GM19397 (cell line): ENCODE results near the gene TUBB6.

Experiments used
- ATAC-seq: cut with Tn5 transposase; IDR thresholded peaks from one replicate; pipeline ENCODE4 v1.9.1; 2021; ENCODE audit warnings: mild to moderate bottlenecking, moderate library complexity; ENCODE audit not compliant: unreplicated experiment

The TUBB6 gene

DNA sequence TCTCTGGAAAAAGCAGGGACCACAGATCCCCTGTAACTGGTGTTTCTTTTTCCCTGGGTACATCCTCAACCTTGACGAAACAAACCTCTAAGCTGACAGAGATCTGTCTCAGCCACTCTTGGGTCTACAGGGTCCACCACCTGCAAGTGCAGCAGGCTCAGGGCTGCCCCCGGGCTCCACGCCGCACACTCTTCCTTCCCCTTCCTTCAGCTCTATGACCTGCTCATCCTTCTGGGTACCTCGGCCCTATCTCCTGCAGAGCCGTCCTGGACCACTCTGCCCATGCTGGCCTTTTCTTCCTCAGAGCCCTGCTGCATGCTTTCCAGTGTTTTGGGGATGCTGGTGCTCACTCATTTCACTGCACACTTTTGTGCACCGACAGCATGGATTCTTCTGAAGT is 27.5 kb downstream of the TUBB6 start:
- ATAC-seq: no peak

DNA sequence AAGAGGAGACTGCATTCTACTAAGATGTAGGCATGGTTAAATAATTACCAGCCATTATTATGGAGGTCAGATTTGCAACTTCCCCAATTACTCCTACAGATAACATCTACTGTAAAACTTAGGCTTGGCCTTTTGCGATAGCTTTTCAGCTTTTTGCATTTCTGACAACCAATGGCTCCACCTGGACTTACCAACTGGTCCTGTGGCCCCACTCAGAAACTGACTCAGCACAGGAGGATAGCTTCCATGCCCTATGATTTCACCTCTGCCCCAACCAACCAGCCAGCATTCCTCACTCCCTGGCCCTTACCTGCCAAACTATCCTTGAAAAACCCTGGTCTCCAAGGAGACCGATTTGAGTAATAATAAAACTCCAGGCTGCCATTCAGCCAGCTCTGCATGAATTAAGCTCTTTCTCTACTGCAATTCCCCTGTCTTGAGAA is 28.2 kb downstream of the TUBB6 start:
- ATAC-seq: no peak

DNA sequence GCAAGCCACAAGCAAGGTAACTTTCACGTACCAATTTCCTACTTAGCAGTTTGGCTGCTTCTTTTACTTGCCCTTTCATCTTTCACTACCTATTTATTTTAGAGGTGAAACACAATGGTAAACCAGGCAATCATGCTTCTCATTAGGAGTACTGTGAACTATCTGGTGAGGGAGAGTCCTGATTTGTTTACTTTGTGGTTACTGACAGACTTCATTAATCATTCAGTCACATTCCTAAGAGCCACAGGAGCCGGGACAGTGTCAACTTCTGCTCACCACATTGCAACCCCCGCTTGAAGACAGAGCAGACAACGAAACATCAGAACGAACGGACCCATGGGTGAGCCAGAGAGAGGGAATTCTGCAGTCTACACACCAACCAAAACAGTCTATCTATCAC is 28.8 kb downstream of the TUBB6 start:
- no peak for ATAC-seq

DNA sequence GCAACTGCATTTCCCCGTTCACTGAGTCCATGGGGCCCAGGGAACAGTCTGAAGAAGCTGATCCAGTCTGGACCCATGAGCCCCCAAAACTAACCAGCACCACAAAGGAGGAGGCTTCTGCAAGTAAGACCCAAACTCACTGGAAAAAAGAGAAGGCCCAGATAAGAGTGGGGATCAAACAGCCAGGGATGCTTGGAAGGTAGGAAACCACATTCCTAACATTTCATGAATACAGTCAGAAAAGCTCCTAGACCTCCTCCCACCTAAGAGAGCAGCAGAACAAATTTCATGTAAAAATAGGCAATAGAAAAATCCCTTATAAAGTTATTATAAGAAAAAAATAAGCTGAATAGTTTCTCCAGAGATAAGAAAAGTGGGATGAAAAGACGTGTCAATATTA is 30.3 kb downstream of the TUBB6 start:
- ATAC-seq: no peak

DNA sequence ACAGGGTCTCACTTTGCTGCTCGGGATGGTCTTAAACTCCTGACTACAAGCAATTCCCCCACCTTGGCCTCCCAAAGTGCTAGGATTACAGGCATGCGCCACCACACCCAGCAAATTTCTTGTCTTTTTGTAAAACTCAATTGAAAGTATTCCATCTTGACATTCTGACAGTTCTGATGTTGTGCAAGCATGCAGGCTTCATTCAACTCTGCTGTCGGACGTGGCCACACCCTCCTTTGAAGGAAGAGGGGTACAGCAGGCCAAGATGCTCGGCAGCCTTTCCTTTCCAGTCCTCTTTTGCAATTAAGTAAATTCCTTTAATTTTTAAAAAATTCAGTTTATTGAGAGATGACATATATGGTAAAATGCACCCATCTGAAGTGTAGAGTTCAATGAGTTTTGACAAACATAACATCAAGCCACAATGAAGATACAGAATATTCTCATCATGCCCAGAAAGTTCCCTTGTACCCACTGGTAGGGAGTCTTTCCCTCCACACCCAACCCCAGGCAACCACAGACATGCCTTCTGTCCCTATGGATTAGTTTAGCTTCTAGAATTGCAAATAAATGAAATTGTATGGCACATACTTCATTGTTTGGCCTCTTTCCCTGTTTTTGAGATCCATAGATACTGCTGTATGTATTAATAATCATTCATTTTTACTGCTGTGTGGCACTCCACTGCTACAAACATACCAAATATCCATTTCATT is 33.1 kb downstream of the TUBB6 start:
- ATAC-seq: no peak

DNA sequence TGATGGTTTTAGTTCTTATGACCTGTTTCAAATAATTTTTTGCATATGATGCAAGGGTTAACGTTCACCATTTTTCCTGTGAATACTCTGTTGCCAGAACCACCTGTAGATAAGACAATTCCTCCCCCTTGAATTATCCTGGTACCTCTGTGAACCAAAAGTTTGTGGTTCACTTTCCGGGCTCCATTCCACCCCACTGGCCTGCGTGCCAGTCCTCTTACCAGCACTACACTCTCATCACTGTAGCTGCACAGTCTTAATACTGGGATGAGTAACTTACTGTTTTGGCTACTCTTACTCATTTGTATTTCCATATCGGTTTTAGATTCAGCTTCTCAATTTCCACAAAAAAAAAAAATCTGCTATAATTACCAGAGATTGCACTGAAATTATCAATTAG is 34.6 kb downstream of the TUBB6 start:
- no peak for ATAC-seq

DNA sequence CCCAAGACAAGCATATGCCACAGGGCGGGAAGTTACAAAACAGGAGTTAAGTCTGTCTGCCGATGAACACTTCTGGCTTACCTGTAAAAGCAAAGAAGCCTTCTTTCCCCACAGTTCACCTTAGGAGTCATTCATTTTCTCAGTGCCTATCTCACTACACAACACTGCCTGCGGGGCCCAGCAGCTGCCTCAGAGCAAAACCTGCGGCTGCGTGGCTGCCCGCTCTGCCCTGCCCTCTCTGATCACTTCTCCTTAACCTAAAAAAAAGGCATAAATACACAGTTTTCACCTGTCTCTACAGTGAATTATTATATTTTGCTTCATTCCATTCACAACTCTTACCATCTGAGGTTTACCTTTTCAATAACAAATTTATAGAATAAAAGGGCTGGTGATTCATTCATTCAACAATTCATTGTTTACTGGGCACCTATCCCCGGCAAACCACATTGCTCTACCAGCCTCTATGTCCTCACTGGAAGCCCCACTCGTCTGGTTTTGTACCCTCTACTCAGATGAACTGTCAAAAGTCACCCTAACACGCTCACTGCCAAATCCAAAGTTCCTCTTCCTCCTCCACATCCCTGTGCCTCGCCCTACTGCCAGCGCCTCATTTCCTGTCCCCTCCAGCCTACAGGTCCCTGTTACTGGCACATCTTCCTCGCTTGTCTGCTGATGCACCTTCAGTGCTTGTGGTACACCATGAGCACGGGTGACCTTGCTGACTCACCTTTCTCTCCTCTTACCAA is 37.6 kb downstream of the TUBB6 start:
- ATAC-seq: no peak

DNA sequence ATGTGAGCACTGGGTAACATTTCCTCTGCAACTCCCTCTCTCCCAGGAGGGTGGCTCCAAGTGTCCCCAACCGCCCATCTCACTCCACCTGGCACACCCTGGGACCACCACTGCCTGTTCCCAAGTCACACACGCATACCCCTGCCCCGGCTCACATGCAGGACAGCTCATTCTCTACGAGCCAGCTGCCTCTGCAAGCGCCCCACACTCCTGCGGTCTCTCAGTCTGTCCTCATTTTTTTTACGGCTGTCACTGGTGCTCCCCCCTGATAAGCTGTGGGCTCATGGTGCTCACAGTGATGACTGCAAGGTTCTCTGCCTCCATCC is 38.2 kb downstream of the TUBB6 start:
- ATAC-seq: no peak

DNA sequence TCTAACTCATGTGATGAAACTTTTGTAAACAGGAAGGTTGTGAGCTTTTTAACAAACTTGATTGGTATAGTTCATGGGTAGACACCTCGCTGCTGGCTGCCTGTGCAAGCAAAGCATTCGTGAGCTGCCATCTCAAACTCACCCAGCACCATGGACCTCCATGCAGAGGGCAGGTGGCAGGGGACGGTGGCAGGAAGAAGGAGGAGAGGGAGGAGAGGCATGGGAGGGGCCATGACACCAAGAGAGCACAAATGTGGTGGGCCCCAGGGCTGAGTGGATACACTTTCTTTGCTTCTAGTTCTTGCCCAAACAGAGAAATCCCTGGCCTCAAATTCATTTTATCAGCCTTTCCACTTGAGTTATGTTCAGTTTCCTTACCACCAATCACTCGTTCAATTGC is 39.9 kb downstream of the TUBB6 start:
- ATAC-seq: no peak

DNA sequence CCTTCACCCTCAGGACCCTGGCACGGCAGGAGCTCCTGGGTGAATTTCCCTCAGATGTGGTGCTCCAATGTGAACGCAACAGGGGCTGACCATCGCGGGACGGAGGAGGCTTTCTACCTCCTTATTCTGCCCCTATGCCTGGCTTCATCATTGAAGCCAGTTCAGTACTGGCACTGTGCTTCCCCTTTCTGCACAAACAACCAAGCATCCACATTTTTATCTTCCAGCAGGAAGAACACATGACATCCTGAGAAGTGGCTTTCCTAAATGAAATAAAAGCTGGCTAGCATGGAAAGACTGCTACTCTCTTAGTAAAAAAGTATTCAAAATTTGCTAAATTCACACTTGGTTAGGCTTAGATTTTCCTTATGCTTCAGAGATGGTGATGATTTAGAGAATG is 44.1 kb downstream of the TUBB6 start:
- ATAC-seq: no peak

DNA sequence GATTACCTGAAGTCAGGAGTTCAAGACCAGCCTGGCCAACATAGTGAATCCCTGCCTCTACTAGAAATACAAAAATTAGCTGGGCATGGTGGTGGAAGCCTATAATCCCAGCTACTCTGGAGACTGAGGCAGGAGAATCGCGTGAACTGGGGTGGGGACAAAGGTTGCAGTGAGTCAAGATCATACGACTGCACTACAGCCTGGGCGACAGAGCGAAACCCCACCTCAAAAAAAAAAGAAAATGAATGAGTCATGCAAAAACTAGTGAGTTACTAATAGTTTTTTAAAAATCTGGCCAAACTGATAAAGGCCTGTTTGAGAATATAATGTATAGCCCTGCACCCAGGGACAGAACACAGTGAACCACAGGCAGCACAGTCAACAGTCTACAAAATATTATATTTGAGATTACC is 51.5 kb downstream of the TUBB6 start:
- ATAC-seq: no peak

DNA sequence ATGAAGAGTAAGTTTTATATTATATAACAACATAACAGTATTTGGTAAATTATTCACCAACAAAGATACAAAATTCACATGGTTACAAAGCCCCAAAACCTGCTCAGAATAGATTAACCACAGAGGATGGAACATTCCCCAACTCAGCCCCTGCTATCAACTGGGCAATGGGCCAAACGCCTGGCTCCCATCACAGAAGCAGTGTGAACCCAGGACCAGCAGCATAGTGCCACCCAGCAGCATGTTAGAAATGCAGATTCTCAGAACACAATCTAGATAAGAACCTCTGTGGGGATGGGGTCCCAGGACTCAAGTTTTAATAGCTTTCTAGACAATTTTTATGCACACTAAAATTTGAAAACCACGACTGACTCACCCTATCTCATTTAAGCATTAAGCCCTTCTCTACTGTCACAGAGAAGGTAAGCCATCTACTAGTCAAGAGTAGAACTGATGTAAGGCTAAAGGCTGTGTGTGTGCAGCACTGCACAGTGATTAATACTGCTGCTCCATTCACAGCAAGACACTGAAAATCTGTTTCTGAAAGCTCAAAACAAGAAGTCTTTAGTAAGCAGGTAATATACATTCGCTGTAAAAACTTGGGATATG is 53.8 kb downstream of the TUBB6 start:
- ATAC-seq: no peak

DNA sequence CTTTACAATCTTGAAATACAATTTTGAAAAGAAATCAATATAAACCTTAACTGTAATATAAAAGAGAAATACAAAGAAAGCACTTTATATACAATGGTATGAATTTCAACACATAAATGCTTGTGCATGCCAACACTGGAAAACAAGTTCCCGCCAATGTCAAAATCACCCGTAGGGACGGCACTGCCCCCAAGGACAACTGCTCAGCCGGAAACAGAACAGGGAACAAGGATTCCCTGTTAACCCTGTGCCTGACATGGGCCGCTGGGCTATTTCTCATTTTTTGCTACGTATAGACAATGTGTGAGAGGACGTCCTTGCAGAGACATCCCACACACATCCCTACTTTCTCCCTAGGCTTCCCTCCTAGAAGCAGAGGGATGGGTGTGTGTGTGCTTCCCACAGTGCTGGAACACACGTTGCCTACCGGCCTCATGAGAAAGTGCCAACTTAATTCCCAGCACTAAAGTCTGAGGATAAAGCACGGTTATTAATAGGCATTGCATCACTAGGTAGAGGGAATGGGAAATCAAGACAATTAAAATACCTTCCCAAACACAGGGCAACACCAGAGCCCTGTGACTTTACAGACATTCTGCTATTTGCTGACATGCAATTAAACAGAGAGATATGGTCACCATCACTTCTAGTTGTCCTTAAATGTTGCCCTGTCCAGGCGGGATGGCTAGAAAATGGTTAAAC is 54.6 kb downstream of the TUBB6 start:
- no peak for ATAC-seq

DNA sequence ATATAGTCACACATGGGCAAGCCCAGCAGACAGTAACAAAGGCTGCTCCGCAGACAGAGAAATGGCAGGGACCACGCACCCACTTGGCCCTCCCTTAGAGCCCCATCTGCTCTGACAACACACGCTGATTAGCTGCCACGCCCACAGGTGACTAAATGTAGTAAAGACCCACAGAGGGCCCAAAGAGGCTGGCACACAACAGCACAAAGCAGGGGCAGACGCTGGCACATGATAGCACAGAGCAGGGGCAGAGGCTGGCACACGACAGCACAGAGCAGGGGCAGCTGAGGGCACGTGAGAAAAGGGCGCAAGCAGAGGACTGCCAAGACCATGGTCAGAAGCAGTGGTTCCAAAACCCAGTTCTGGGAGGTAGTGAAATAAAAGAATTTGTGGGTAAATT is 58.3 kb downstream of the TUBB6 start:
- no peak for ATAC-seq

DNA sequence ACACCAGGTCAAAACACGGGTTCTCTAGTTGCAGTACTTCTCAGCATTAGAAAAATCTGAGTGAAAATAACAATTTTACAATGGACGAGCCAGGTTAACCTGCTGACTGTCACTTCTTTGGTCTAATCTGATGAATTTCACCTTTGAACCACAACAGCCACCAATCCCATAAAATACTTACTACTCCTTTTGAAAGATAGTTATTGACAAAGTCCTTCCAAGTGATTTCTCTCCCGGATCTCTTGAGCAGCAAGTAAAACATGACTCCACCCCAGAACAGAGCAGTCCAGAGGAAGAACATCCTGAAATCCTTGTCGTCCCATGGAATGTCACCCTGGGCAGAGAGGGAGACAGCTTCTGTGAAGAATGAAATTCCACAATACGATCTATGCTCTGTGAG is 58.7 kb downstream of the TUBB6 start:
- no peak for ATAC-seq

DNA sequence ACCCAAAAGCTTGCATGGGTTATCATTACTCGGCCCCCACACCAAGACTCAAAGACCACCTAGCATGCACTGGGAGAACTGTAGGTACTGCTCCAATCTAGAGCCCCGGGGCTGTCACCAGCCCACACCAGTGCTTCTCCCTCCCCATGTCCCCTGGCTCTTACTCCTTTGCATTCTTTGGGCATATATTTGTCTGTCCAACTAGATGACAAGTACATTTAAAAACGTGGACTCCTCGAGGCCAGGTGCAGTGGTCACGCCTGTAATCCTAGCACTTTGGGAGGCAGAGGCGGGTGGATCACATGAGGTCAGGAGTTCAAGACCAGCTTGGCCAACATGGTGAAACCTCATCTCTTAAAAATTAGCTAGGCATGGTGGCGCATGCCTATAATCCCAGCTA is 61.2 kb downstream of the TUBB6 start:
- ATAC-seq: no peak

DNA sequence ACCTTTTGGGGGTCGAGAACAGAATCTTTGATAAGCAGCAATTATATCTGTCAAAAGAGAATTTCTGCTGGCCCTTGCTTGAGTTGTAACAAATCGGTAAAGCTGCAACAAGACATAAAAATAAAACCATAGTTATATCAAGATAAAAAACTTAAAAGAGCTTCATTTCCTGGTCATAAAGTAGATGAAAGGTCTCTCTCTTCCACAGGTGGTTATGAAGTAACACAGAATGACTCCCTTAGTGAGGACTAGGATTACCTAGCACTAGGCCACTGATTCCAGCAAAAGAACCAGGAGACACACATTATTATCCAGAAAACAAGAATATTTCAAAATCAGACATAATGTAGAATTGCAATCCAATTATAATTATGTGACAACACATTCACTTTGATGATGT is 63.5 kb downstream of the TUBB6 start:
- ATAC-seq: no peak

DNA sequence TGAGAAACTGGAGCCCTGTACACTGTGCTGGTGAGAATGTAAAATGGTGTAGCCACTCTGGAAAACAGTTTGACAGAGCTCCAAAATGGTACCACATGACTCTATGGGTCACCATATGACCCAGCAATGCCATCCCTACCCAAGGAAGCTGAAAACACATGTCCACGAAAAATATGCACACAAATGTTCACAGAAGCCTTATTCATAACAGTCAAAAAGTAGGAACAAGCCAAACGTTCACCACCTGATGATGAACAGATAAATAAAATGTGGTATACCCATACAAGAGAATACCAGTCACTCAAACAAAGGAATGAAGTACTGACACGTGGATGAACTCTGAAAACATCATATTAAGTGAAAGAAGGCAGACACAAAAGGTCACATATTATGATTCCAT is 64.4 kb downstream of the TUBB6 start:
- no peak for ATAC-seq

DNA sequence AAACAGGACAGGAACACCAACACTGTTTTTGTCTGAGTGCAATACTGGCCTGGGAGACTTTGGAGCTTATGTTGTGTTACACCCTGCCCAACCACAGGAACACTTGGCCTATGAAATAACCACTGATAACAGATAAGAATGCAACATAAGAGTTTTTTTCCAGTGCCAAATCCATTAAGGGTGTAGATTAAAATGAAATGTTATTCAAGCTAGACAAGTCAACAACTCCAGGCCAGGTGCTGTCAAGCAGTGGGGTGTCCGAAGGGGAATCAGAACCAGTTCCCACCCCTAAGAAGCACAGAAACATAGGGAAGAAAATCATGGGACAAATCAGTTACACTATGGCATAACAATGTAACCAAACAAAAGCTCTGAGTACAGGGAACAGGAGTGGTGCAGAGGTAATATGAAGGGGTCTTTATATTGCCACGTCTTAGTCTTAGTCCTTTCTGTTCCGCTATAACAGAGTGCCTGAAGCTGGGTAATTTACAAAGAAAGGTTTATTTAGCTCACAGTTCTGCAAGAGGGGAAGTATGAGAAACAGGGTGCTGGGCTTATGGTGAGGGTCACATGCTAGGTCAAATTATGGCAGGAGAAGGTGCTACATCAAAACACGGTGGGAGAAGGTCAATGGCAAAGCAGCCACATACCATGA is 65.2 kb downstream of the TUBB6 start:
- no peak for ATAC-seq

DNA sequence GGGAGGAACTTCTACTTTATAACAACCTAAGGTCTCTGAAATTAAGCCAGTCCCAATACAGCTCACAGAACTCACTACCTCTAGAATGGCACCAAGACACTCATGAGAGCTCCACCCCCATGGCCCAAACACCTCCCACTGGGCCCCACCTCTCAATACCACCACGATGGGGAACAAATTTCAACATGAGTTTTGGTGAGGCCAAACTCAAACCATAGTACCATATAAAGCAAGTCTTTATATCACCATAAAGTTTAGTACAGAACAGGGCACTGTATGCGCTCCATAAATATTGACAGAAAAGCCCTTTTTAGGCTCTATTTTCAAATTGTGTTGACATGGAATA is 65.7 kb downstream of the TUBB6 start:
- no peak for ATAC-seq

DNA sequence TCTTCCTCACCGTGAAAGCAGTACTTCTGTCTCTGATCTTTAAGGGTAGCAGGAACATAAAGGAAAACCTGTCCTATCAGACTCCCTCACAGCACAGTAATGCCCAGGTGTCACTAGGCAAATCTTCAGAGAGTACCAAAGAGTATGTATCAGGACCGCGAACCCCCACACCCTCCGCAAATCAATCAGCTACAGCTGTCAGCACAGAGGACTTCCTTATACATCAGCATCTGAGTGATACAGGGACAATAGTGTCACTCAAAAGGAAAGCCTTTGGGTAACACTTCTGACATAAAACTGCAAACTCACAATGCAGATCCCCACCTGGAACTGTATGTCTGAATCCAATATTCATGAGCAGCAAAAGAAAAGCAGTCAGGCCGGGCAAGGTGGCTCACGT is 66.4 kb downstream of the TUBB6 start:
- no peak for ATAC-seq
